Measurements from ENCODE around the gene IL18RAP.

Gene IL18RAP

GRCh38 chr2:102401865-102402264 is 21.1 kb upstream of the IL18RAP start:
- TF ChIP-seq, protein P1, sequence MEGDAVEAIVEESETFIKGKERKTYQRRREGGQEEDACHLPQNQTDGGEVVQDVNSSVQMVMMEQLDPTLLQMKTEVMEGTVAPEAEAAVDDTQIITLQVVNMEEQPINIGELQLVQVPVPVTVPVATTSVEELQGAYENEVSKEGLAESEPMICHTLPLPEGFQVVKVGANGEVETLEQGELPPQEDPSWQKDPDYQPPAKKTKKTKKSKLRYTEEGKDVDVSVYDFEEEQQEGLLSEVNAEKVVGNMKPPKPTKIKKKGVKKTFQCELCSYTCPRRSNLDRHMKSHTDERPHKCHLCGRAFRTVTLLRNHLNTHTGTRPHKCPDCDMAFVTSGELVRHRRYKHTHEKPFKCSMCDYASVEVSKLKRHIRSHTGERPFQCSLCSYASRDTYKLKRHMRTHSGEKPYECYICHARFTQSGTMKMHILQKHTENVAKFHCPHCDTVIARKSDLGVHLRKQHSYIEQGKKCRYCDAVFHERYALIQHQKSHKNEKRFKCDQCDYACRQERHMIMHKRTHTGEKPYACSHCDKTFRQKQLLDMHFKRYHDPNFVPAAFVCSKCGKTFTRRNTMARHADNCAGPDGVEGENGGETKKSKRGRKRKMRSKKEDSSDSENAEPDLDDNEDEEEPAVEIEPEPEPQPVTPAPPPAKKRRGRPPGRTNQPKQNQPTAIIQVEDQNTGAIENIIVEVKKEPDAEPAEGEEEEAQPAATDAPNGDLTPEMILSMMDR (IDR thresholded peaks at IDR 0.05; ENCODE audit: low read depth, low read length) = no peak
- no peak for DNase-seq (ENCODE audit: extremely low read depth, low read depth)

DNA sequence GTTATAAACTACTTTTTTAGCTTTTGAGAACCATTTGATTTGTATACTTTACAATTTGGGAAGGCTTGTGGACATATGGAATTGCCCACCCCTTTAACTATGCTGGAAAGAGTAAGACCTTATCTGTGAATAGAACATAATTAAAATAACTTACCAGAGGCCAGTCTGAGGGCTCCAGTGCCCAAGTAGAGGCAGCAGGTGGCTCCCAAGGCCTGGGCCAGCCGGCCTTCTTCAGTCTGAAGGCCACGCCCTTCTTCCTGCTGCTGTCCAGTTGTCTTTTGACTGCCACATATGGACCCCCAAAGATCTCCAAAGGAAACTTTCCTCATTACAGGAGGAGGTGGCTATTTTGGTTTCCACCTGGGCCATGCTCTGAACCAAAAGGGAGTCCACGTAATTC is 12.0 kb upstream of the IL18RAP start:
- TF ChIP-seq, protein P1 (IDR thresholded peaks at IDR 0.05; ENCODE audit: low read depth, low read length) = no peak
- DNase-seq (ENCODE audit: extremely low read depth, low read depth) = no peak

- TF ChIP-seq, protein P1 (IDR thresholded peaks at IDR 0.05; ENCODE audit: low read depth, low read length) = no peak
- no peak for DNase-seq (ENCODE audit: extremely low read depth, low read depth)
Observed at GRCh38 chr2:102412199-102412598, 10.8 kb upstream of the IL18RAP start.

DNA sequence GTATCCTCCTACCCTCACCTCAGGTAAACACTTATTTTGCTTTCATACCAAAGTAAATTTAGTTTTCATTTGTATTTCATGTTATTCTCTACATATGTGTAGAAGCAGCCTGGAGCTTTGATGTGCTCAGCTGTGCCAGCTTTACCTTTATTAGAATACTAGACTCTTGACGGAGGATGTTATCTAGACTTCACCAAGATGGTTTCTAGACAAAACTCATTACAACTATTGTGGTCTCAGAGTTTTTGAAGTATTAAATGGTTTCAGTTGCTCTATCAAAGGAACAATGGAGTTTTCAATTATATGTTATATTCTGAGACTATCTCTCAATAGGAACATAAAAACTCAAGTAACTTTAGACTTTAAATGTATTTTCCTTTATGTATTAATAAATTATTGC is 5.0 kb upstream of the IL18RAP start:
- TF ChIP-seq, protein P1 (IDR thresholded peaks at IDR 0.05; ENCODE audit: low read depth, low read length) = no peak
- no peak for DNase-seq (ENCODE audit: extremely low read depth, low read depth)

DNA sequence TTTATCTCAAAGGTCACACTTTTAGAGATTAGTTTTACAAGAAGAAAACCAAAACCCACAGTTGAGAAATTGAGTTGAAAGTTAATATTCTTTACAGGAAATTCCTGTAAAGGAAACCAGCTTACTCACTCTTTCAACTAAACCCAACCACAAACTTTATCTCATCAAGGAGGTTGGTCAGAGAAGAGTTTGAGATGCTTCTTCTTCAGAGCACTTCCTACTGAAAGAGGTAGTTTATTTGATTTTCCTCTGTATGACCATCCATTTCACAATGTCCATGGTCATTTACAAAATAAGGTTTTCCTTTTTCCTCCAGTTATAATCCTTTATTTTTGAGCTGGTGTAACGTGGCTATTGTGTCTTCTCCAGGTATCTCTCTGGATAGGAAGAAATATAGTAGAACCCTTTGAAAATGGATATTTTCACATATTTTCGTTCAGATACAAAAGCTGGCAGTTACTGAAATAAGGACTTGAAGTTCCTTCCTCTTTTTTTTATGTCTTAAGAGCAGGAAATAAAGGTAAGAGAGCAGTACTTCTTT is 4.5 kb upstream of the IL18RAP start:
- DNase-seq (ENCODE audit: extremely low read depth, low read depth) = no peak
- TF ChIP-seq, protein P1 (IDR thresholded peaks at IDR 0.05; ENCODE audit: low read depth, low read length) = no peak

DNA sequence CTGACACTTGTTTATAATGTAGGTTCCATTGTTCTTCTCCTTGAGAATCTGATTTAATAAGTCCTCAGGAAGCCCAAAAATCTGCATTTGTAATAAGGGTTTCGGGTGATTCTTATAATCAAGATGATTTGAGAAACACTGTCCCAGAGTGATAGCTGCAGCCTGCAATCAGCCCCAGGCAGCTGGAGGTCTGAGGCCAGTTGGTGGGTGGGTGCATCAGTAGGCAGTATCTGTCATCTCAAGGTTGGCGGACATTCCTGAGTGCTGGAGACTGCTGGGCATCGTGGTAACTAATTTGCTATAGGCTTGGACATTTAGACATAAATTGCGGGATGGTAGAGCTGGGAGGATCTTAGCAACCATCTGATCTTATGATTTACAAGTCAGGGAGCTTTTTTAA is 2.7 kb upstream of the IL18RAP start:
- TF ChIP-seq, protein P1 (IDR thresholded peaks at IDR 0.05; ENCODE audit: low read depth, low read length) = no peak
- no peak for DNase-seq (ENCODE audit: extremely low read depth, low read depth)

DNA sequence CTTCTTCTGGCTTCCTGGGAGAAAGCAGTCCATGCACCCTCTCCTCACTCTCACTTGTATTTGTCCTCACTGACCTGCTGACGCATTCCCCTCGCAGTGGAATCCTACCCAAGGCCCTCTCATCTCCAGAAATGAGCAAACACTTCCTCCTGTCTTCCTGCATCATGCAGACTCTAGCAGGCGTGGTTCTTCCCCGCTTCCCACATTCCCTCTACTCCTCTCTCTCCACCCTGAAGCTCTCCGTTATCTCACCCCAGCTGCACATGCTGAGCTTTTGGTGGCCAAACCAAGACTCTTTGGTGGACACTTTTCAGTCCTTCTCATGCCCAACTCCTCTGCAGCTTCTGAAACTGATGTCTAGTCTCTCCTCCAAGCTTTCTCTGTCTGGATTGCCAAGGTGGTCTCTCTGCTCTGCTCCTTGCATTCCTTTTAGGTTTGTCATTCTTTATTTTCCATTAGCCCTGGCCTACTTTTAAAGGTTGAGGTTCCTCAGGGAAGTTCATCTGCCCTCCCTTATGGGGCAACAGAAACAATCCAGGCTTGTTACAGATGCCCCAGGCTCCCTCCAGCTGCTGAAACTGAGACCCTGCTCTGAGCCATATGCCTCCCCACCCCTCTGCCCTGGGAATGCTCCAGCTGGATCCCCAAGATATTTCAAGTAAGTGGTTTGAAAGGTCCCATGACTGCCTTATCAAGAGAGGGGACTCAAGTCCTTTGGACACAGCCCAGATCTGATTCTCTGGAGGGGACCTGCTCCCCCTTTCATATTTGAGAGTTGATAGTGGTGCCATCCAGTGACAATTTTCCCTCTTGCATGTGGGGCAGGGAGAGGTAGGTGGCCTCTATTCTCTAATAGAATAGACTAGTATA is 835 bp upstream of the IL18RAP start:
- TF ChIP-seq, protein P1 (IDR thresholded peaks at IDR 0.05; ENCODE audit: low read depth, low read length) = no peak
- DNase-seq (ENCODE audit: extremely low read depth, low read depth) = no peak
